Ectodermal cell (in vitro differentiated cells): ENCODE measurements around the gene MRPL49.
A peak's percentile ranks its signal among the peaks of the same experiment; 100 is the strongest.
"Not testable (repeated sequence)": the region's sequence is repeated elsewhere in the genome, so short reads cannot be mapped to it uniquely, and the experiment has no call there.

ENCODE experiments used
- H3K27ac ChIP-seq: 2 replicates; pipeline ENCODE4 v1.7.0; 2013; ENCODE audit warnings: mild to moderate bottlenecking, low read depth, low read length; ENCODE audit not compliant: insufficient read depth, poor library complexity, severe bottlenecking
- H3K27me3 ChIP-seq: 2 replicates; pipeline ENCODE4 v1.7.0; 2013; ENCODE audit warnings: mild to moderate bottlenecking, low read length; ENCODE audit not compliant: insufficient read depth, control insufficient read depth, poor library complexity, severe bottlenecking
- H3K36me3 ChIP-seq: one replicate; pipeline ENCODE4 v1.7.0; 2013; ENCODE audit warnings: low read length; ENCODE audit not compliant: control insufficient read depth, insufficient read depth
- H3K4me1 ChIP-seq: one replicate; pipeline ENCODE4 v1.7.0; 2013; ENCODE audit warnings: low read length; ENCODE audit not compliant: control insufficient read depth, insufficient read depth
- H3K4me3 ChIP-seq: 2 replicates; pipeline ENCODE4 v1.7.0; 2013; ENCODE audit warnings: low read depth, low read length, control low read depth; ENCODE audit not compliant: insufficient read depth
- H3K9me3 ChIP-seq: 2 replicates; pipeline ENCODE4 v1.7.0; 2013; ENCODE audit warnings: mild to moderate bottlenecking, low read length, moderate library complexity; ENCODE audit not compliant: control insufficient read depth
- WGBS, 2 experiments: methylation state at CpG; one replicate each; pipeline ENCODE4 v1.1.7; 2013; ENCODE audit warnings: missing lambda C conversion rate in 2 of 2; 5-methylcytosine and 5-hydroxymethylcytosine counted together

The MRPL49 gene

GRCh38 chr11:65134240-65134951 lies 12.3 kb downstream of the MRPL49 start, which contains the start of gene SYVN1:
TSS of gene SYVN1 (minus strand) at chr11:65134519. CDS start at chr11:65133601, 918 bp downstream.
- Histone ChIP-seq H3K4me3 (peak within 1 kb of the TSS; percentile 83), H3K36me3 (peaks cover 2% of the 10 kb centered on the region), H3K27me3 (no peaks in the 10 kb centered on the region), H3K27ac (peak within 1 kb of the TSS; percentile 96), H3K4me1 (peaks cover 11% of the 10 kb centered on the region), H3K9me3 (no peaks in the 10 kb centered on the region)
- WGBS, 2 experiments, result 0% methylated on average over 60 of the region's 60 CpGs

GRCh38 chr11:65134952-65135632 lies 13.0 kb downstream of the MRPL49 start:
- Histone ChIP-seq H3K9me3 (no peaks in the 10 kb centered on the region), H3K36me3 (no peaks in the 10 kb centered on the region), H3K27me3 (no peaks in the 10 kb centered on the region), H3K4me1 (peaks cover 11% of the 10 kb centered on the region), H3K4me3 (peak overlapping the region; percentile 83), H3K27ac (peak overlapping the region; percentile 96)
- 9 to 10% methylated on average over 24 of the region's 24 CpGs for WGBS, 2 experiments

GRCh38 chr11:65135633-65136145 lies 13.6 kb downstream of the MRPL49 start:
- WGBS, 2 experiments, result 75 to 78% methylated on average over 11 of the region's 11 CpGs
- Histone ChIP-seq H3K27ac (no peak overlapping the region), H3K4me1 (peaks cover 11% of the 10 kb centered on the region), H3K27me3 (peaks cover 4% of the 10 kb centered on the region), H3K36me3 (no peaks in the 10 kb centered on the region), H3K9me3 (no peaks in the 10 kb centered on the region), H3K4me3 (peak overlapping the region; percentile 83)

GRCh38 chr11:65136515-65137096 lies 14.5 kb downstream of the MRPL49 start:
- peaks cover 11% of the 10 kb centered on the region for H3K4me1 ChIP-seq
- H3K4me3 ChIP-seq, result no peak overlapping the region
- no peaks in the 10 kb centered on the region for H3K9me3 ChIP-seq
- H3K36me3 ChIP-seq, result no peaks in the 10 kb centered on the region
- 91% methylated on average over 15 of the region's 15 CpGs for WGBS, 2 experiments
- no peak overlapping the region for H3K27ac ChIP-seq
- H3K27me3 ChIP-seq, result peaks cover 8% of the 10 kb centered on the region

GRCh38 chr11:65141896-65142494 lies 19.9 kb downstream of the MRPL49 start:
- Histone ChIP-seq H3K4me3 (no peak overlapping the region), H3K4me1 (no peaks in the 10 kb centered on the region), H3K27me3 (peaks cover 15% of the 10 kb centered on the region), H3K9me3 (no peaks in the 10 kb centered on the region), H3K36me3 (no peaks in the 10 kb centered on the region), H3K27ac (no peak overlapping the region)
- 96 to 97% methylated on average over 7 of the region's 7 CpGs for WGBS, 2 experiments

GRCh38 chr11:65147352-65148075 lies 25.4 kb downstream of the MRPL49 start:
- 90 to 100% methylated on average over 1 of the region's 2 CpGs for WGBS, 2 experiments
- Histone ChIP-seq H3K4me3 (no peak overlapping the region), H3K27me3 (no peaks in the 10 kb centered on the region)

GRCh38 chr11:65148657-65149056 lies 26.5 kb downstream of the MRPL49 start:
- no peaks in the 10 kb centered on the region for H3K27me3 ChIP-seq
- WGBS, 2 experiments, result 86 to 87% methylated on average over 5 of the region's 5 CpGs
- H3K27ac ChIP-seq, result no peak overlapping the region
- H3K9me3 ChIP-seq, result no peaks in the 10 kb centered on the region
- H3K36me3 ChIP-seq, result no peaks in the 10 kb centered on the region
- H3K4me1 ChIP-seq, result no peaks in the 10 kb centered on the region
- H3K4me3 ChIP-seq, result no peak overlapping the region

More at GRCh38 chr11:65147352-65148075, 25.4 kb downstream of the MRPL49 start:
- H3K36me3 ChIP-seq, result no peaks in the 10 kb centered on the region
- no peaks in the 10 kb centered on the region for H3K4me1 ChIP-seq
- no peaks in the 10 kb centered on the region for H3K9me3 ChIP-seq
- no peak overlapping the region for H3K27ac ChIP-seq

GRCh38 chr11:65150131-65150508 lies 28.0 kb downstream of the MRPL49 start:
- not testable (repeated sequence) for H3K27ac ChIP-seq, H3K36me3 ChIP-seq, H3K9me3 ChIP-seq, H3K27me3 ChIP-seq, H3K4me1 ChIP-seq, H3K4me3 ChIP-seq
- WGBS, 2 experiments, result 83 to 88% methylated on average over 10 of the region's 10 CpGs

GRCh38 chr11:65150509-65151299 lies 28.6 kb downstream of the MRPL49 start:
- WGBS, 2 experiments, result 79 to 85% methylated on average over 10 to 12 of the region's 12 CpGs
- no peak overlapping the region for H3K27ac ChIP-seq
- no peak overlapping the region for H3K4me3 ChIP-seq
- H3K27me3 ChIP-seq, result no peaks in the 10 kb centered on the region
- no peaks in the 10 kb centered on the region for H3K36me3 ChIP-seq
- no peaks in the 10 kb centered on the region for H3K4me1 ChIP-seq
- H3K9me3 ChIP-seq, result no peaks in the 10 kb centered on the region
